Measurements from ENCODE around the gene MSANTD2. TPM values are rescaled to one million over a fixed set of nuclear protein-coding genes. Genes with fewer than 3 reads are reported as not detected.

Gene MSANTD2
- total RNA-seq, 1 experiment from 2014 or later: 15.3 TPM

DNA sequence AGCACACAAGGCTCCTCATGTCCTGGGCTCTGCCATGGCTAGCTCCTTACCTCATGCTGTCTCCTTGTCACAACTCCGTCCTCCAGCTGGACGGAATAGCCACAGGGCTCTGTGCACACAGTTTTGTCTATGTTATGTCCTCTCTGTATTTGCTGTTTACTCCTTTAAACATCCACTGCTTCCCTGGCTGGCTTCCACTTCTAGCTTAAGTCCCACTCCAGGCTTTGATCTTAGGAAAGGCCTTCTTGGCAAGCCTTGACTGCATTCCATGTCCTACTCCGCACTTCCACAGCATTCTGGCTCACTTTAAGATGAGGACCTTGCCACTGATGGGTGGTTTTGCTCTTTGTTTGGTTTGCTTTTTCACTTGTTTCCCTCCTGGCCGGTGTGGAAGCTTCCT lies 42.1 kb upstream of the MSANTD2 start:
- Mint-ChIP-seq H3K9me3 (ENCODE audit: unreplicated experiment) (no peaks in the 10 kb centered on the region), H3K4me3 (ENCODE audit: unreplicated experiment) (no peak overlapping the region), H3K4me1 (ENCODE audit: insufficient read depth, unreplicated experiment) (peaks cover 1% of the 10 kb centered on the region), H3K27me3 (ENCODE audit: insufficient read depth, unreplicated experiment) (peaks cover 75% of the 10 kb centered on the region), H3K27ac (ENCODE audit: low read depth, unreplicated experiment) (no peak overlapping the region), H3K36me3 (ENCODE audit: insufficient read depth, unreplicated experiment) (no peaks in the 10 kb centered on the region)
- BruUV-seq (replicated peaks): no TSS peak
- POLR2A ChIA-PET: no interaction called here
- intact Hi-C loops (cut with micrococcal nuclease): no loop called here
- no peak for DNase-seq (ENCODE audit: unreplicated experiment)
- CTCF ChIA-PET: interaction anchor here (0.5 to 0.7 kb wide), 2 partner anchors 9 to 172 kb away, joined by 3 read pairs; no protein-coding TSS in a partner anchor
- TF ChIP-seq, protein P1, sequence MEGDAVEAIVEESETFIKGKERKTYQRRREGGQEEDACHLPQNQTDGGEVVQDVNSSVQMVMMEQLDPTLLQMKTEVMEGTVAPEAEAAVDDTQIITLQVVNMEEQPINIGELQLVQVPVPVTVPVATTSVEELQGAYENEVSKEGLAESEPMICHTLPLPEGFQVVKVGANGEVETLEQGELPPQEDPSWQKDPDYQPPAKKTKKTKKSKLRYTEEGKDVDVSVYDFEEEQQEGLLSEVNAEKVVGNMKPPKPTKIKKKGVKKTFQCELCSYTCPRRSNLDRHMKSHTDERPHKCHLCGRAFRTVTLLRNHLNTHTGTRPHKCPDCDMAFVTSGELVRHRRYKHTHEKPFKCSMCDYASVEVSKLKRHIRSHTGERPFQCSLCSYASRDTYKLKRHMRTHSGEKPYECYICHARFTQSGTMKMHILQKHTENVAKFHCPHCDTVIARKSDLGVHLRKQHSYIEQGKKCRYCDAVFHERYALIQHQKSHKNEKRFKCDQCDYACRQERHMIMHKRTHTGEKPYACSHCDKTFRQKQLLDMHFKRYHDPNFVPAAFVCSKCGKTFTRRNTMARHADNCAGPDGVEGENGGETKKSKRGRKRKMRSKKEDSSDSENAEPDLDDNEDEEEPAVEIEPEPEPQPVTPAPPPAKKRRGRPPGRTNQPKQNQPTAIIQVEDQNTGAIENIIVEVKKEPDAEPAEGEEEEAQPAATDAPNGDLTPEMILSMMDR (IDR thresholded peaks at IDR 0.05; ENCODE audit: unreplicated experiment): no peak

DNA sequence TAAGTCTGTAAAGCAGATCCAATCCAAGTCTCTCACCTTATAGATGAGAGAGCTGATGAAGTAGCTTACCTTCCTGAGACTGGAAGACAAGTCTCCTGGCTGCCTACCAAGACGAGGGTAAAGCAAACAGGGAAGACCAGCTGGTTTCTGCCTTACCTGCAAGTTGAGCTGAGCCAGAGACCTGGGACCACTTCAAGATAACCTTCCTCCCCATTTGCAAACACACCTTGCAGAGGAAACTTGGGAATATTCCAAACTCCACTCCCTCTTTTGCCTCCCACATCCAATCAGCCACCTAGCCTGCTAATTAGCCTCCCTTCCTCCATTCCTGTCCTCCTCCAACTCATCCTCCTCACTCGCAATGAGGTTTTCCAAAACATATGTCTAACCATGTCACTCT lies 41.6 kb upstream of the MSANTD2 start:
- H3K36me3 Mint-ChIP-seq (ENCODE audit: insufficient read depth, unreplicated experiment): peaks cover 2% of the 10 kb centered on the region
- H3K4me3 Mint-ChIP-seq (ENCODE audit: unreplicated experiment): no peak overlapping the region
- TF ChIP-seq, protein P1 (IDR thresholded peaks at IDR 0.05; ENCODE audit: unreplicated experiment): no peak
- H3K4me1 Mint-ChIP-seq (ENCODE audit: insufficient read depth, unreplicated experiment): peaks cover 4% of the 10 kb centered on the region
- intact Hi-C loops (cut with micrococcal nuclease): no loop called here
- CTCF ChIA-PET: interaction anchor here (0.7 kb wide), 1 partner anchor 9 kb away, joined by 3 read pairs; no protein-coding TSS in a partner anchor
- BruUV-seq (replicated peaks): no TSS peak
- H3K27me3 Mint-ChIP-seq (ENCODE audit: insufficient read depth, unreplicated experiment): peaks cover 70% of the 10 kb centered on the region
- no peak overlapping the region for H3K27ac Mint-ChIP-seq (ENCODE audit: low read depth, unreplicated experiment)
- no peaks in the 10 kb centered on the region for H3K9me3 Mint-ChIP-seq (ENCODE audit: unreplicated experiment)
- POLR2A ChIA-PET: no interaction called here
- no peak for DNase-seq (ENCODE audit: unreplicated experiment)

DNA sequence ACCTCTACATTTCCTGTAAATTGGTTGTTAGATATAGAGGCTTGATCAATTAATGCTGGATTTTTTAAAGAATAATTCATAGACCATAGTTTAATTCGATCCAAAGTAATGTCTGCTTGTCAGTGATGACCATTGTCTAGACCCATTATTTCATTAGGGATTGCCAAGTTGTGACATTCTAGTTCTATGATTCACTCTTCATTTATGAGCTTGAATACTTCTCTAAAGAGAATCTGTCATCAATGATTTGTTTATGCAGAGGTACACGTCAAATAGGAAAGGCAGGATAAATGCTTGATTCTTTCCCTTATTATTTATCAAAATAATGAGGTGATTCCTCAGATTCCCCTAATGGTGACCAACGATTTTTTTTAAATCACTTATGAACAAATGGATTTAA lies 41.0 kb upstream of the MSANTD2 start:
- Mint-ChIP-seq H3K27ac (ENCODE audit: low read depth, unreplicated experiment) (no peak overlapping the region), H3K36me3 (ENCODE audit: insufficient read depth, unreplicated experiment) (peaks cover 5% of the 10 kb centered on the region), H3K27me3 (ENCODE audit: insufficient read depth, unreplicated experiment) (peaks cover 64% of the 10 kb centered on the region), H3K4me3 (ENCODE audit: unreplicated experiment) (no peak overlapping the region), H3K9me3 (ENCODE audit: unreplicated experiment) (no peaks in the 10 kb centered on the region), H3K4me1 (ENCODE audit: insufficient read depth, unreplicated experiment) (peaks cover 4% of the 10 kb centered on the region)
- DNase-seq (ENCODE audit: unreplicated experiment): peak; percentile 20
- intact Hi-C loops (cut with micrococcal nuclease): no loop called here
- no TSS peak for BruUV-seq (replicated peaks)
- ChIA-PET POLR2A (no interaction called here), CTCF (interaction anchor here (5.8 kb wide), 1 partner anchor 198 kb away, joined by 66 read pairs; no protein-coding TSS in a partner anchor)
- TF ChIP-seq, protein P1 (IDR thresholded peaks at IDR 0.05; ENCODE audit: unreplicated experiment): no peak

DNA sequence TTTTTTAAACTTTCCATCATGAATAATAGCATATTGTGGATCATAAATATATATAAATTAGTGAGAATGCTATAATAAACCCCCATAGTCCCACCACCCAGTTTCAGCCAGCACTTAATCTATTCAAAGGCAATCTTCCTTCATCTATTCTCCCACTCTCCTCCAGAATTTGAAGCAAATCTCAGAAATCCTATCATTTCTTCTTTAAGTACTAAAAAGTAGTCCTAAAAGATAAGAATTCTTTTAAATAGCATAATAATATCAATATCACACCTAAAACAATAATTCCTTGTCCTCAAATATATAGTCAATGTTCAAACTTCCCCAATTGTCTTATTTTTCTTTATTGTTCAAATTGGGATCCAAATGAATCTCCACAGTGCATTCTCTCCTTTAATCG lies 40.5 kb upstream of the MSANTD2 start:
- H3K9me3 Mint-ChIP-seq (ENCODE audit: unreplicated experiment): no peaks in the 10 kb centered on the region

More for the DNA sequence above, 40.5 kb upstream of the MSANTD2 start:
- intact Hi-C loops (cut with micrococcal nuclease): no loop called here
- no TSS peak for BruUV-seq (replicated peaks)
- POLR2A ChIA-PET: interaction anchor here (0.7 kb wide), 1 partner anchor 164 kb away, joined by 3 read pairs; no protein-coding TSS in a partner anchor
- Mint-ChIP-seq H3K27me3 (ENCODE audit: insufficient read depth, unreplicated experiment) (peaks cover 59% of the 10 kb centered on the region), H3K36me3 (ENCODE audit: insufficient read depth, unreplicated experiment) (peaks cover 5% of the 10 kb centered on the region), H3K4me3 (ENCODE audit: unreplicated experiment) (no peak overlapping the region), H3K4me1 (ENCODE audit: insufficient read depth, unreplicated experiment) (peaks cover 4% of the 10 kb centered on the region), H3K27ac (ENCODE audit: low read depth, unreplicated experiment) (no peak overlapping the region)
- TF ChIP-seq, protein P1 (IDR thresholded peaks at IDR 0.05; ENCODE audit: unreplicated experiment): no peak
- no peak for DNase-seq (ENCODE audit: unreplicated experiment)
- CTCF ChIA-PET: interaction anchor here (5.8 kb wide), 1 partner anchor 198 kb away, joined by 66 read pairs; no protein-coding TSS in a partner anchor
